MM.1S (cell line): ENCODE results near the gene AMH.

ENCODE experiments used
- DNase-seq: peaks from one replicate; pipeline ENCODE4 v3.0.0-alpha.2; 2015
- H2AFZ ChIP-seq: fragments of 300-600 bp; sonication (generic); 2 replicates; pipeline ENCODE4 v1.6.0; 2016; ENCODE audit warnings: antibody characterized with exemption, low read length
- H3F3A ChIP-seq: fragments of 300-600 bp; sonication (generic); 2 replicates; pipeline ENCODE4 v1.6.1; 2016; ENCODE audit warnings: mild to moderate bottlenecking, antibody characterized with exemption, low read length, moderate library complexity, mixed read lengths; ENCODE audit not compliant: insufficient read depth
- H3K27ac ChIP-seq: fragments of 300-600 bp; sonication (generic); 2 replicates; pipeline ENCODE4 v1.5.1; 2016; ENCODE audit warnings: mild to moderate bottlenecking, low read length
- H3K27me3 ChIP-seq: fragments of 300-600 bp; sonication (generic); replicated peaks from 2 replicates; pipeline ENCODE4 v1.6.0; 2016; ENCODE audit warnings: low read length; ENCODE audit not compliant: insufficient read depth
- H3K36me3 ChIP-seq: fragments of 300-600 bp; sonication (generic); replicated peaks from 2 replicates; pipeline ENCODE4 v1.6.1; 2016; ENCODE audit warnings: mild to moderate bottlenecking, low read length, mixed read lengths; ENCODE audit not compliant: insufficient read depth
- H3K4me1 ChIP-seq: fragments of 300-600 bp; sonication (generic); 2 replicates; pipeline ENCODE4 v1.6.1; 2016; ENCODE audit warnings: low read length, mixed read lengths
- H3K4me2 ChIP-seq: fragments of 300-600 bp; sonication (generic); 2 replicates; pipeline ENCODE4 v1.6.0; 2016; ENCODE audit warnings: low read depth, low read length
- H3K4me3 ChIP-seq: fragments of 300-600 bp; sonication (generic); 2 replicates; pipeline ENCODE4 v1.5.1; 2016; ENCODE audit warnings: low read length, mixed read lengths
- H3K79me2 ChIP-seq: fragments of 300-600 bp; sonication (generic); 2 replicates; pipeline ENCODE4 v1.6.1; 2016; ENCODE audit warnings: mixed run types, low read length, mixed read lengths
- H3K9ac ChIP-seq: fragments of 300-600 bp; sonication (generic); 2 replicates; pipeline ENCODE4 v1.6.1; 2016; ENCODE audit warnings: low read length, mixed read lengths
- H3K9me2 ChIP-seq: fragments of 300-600 bp; sonication (generic); replicated peaks from 2 replicates; pipeline ENCODE4 v1.6.1; 2016; ENCODE audit warnings: mild to moderate bottlenecking, low read length, mixed read lengths; ENCODE audit not compliant: insufficient read depth
- H3K9me3 ChIP-seq: fragments of 300-600 bp; sonication (generic); replicated peaks from 2 replicates; pipeline ENCODE4 v1.6.1; 2016; ENCODE audit warnings: mild to moderate bottlenecking, low read length, mixed read lengths; ENCODE audit not compliant: insufficient read depth
- H4K20me1 ChIP-seq: fragments of 300-600 bp; sonication (generic); 2 replicates; pipeline ENCODE4 v1.6.1; 2016; ENCODE audit warnings: mild to moderate bottlenecking, low read length, moderate library complexity, mixed read lengths; ENCODE audit not compliant: insufficient read depth
- CTCF ChIP-seq: fragments of 300-600 bp; sonication (generic); IDR thresholded peaks from 2 replicates; pipeline ENCODE4 v1.5.1; 2016; ENCODE audit warnings: antibody characterized with exemption, low read length, mixed read lengths
- EZH2 ChIP-seq: fragments of 300-600 bp; sonication (generic); optimal IDR thresholded peaks from 2 replicates; pipeline ENCODE3; 2017; ENCODE audit warnings: low read depth, mild to moderate bottlenecking, antibody characterized with exemption, low read length, mixed read lengths
- EZH2phosphoT487 ChIP-seq: fragments of 300-600 bp; sonication (generic); IDR thresholded peaks from 2 replicates; pipeline ENCODE4 v1.6.1; 2018; ENCODE audit warnings: antibody characterized with exemption, low read length

Gene AMH

GRCh38 chr19:2230807-2231533 is 18.2 kb upstream of the AMH start:
- peaks cover 8% of the 10 kb centered on the region; the same call in 1 of the 2 replicates for H3K36me3 ChIP-seq
- peaks cover 79% of the 10 kb centered on the region for H3K79me2 ChIP-seq
- H3K4me2 ChIP-seq = no peak overlapping the region

GRCh38 chr19:2231621-2232221 is 17.4 kb upstream of the AMH start:
- no peak overlapping the region for H2AFZ ChIP-seq
- no peaks in the 10 kb centered on the region for H3K4me1 ChIP-seq
- DNase-seq = no peak
- TF ChIP-seq CTCF (peak; percentile 22), EZH2phosphoT487 (no peak)
- no peaks in the 10 kb centered on the region for H3K27me3 ChIP-seq
- no peak overlapping the region for H3K9ac ChIP-seq
- H3K9me2 ChIP-seq = no peaks in the 10 kb centered on the region
- H3K4me2 ChIP-seq = no peak overlapping the region
- H3K4me3 ChIP-seq = no peak overlapping the region
- peaks cover 35% of the 10 kb centered on the region for H3F3A ChIP-seq
- H3K79me2 ChIP-seq = peaks cover 77% of the 10 kb centered on the region
- no peaks in the 10 kb centered on the region for H3K9me3 ChIP-seq
- peaks cover 6% of the 10 kb centered on the region; the same call in 1 of the 2 replicates for H3K36me3 ChIP-seq
- H3K27ac ChIP-seq = no peak overlapping the region
- peaks cover 6% of the 10 kb centered on the region; the same call in 1 of the 2 replicates for H4K20me1 ChIP-seq

More at GRCh38 chr19:2230807-2231533, 18.2 kb upstream of the AMH start:
- Histone ChIP-seq H3F3A (peaks cover 35% of the 10 kb centered on the region), H3K27me3 (no peaks in the 10 kb centered on the region), H2AFZ (no peak overlapping the region), H3K9me2 (no peaks in the 10 kb centered on the region), H3K4me1 (no peaks in the 10 kb centered on the region), H3K9ac (no peak overlapping the region), H4K20me1 (peaks cover 6% of the 10 kb centered on the region; the same call in 1 of the 2 replicates), H3K4me3 (no peak overlapping the region), H3K9me3 (no peaks in the 10 kb centered on the region), H3K27ac (no peak overlapping the region)
- no peak for DNase-seq
- TF ChIP-seq EZH2 (no peak), CTCF (no peak), EZH2phosphoT487 (no peak)

GRCh38 chr19:2232286-2233151 is 16.6 kb upstream of the AMH start:
- peaks cover 6% of the 10 kb centered on the region; the same call in 1 of the 2 replicates for H3K36me3 ChIP-seq
- peaks cover 85% of the 10 kb centered on the region for H3K79me2 ChIP-seq
- H3K27ac ChIP-seq = no peak overlapping the region
- H3K4me3 ChIP-seq = no peak overlapping the region
- 0 out of 2 replicates have a peak, but pooled peaks cover 1% of the 10 kb centered on the region for H3K4me1 ChIP-seq
- H3K4me2 ChIP-seq = no peak overlapping the region
- no peak overlapping the region for H2AFZ ChIP-seq
- no peak for TF ChIP-seq EZH2
- TF ChIP-seq EZH2phosphoT487 = no peak
- no peak for TF ChIP-seq CTCF
- H3K27me3 ChIP-seq = no peaks in the 10 kb centered on the region
- peaks cover 6% of the 10 kb centered on the region; the same call in 1 of the 2 replicates for H4K20me1 ChIP-seq
- no peak for DNase-seq
- H3F3A ChIP-seq = peaks cover 43% of the 10 kb centered on the region
- no peak overlapping the region for H3K9ac ChIP-seq
- H3K9me2 ChIP-seq = no peaks in the 10 kb centered on the region
- H3K9me3 ChIP-seq = no peaks in the 10 kb centered on the region
